Activated CD4-positive, alpha-beta T cell treated with anti-CD3 and anti-CD28 coated beads, Interleukin-2, Interleukin-4, amounts not matched to agents 100 ng/mL and 50 ng/mL, durations not matched to agents 16 hours and 8 hours (primary cell): ENCODE measurements around the gene OBSL1.

Experiments
- DNase-seq: peaks from one replicate; pipeline ENCODE4 v3.0.0-alpha.2; 2020; ENCODE audit warnings: low spot score

OBSL1 gene

GRCh38 chr2:219511547-219512325 is 59.6 kb downstream of the OBSL1 start:
- no peak for DNase-seq

GRCh38 chr2:219510512-219511135 is 60.7 kb downstream of the OBSL1 start:
- no peak for DNase-seq

GRCh38 chr2:219509780-219510511 is 61.4 kb downstream of the OBSL1 start:
- peak; percentile 35 for DNase-seq

GRCh38 chr2:219508971-219509779 is 62.2 kb downstream of the OBSL1 start:
- no peak for DNase-seq

GRCh38 chr2:219508444-219508734 is 63.0 kb downstream of the OBSL1 start:
- DNase-seq = no peak

GRCh38 chr2:219507581-219508443 is 63.5 kb downstream of the OBSL1 start:
- no peak for DNase-seq

GRCh38 chr2:219506802-219507526 is 64.4 kb downstream of the OBSL1 start:
- DNase-seq = no peak

- DNase-seq = no peak
These were observed 65.1 kb downstream of the OBSL1 start for GRCh38 chr2:219506153-219506801.

GRCh38 chr2:219505585-219505984 is 65.8 kb downstream of the OBSL1 start:
- DNase-seq = no peak

- DNase-seq = no peak
These were observed 68.7 kb downstream of the OBSL1 start for GRCh38 chr2:219502618-219503017.

- no peak for DNase-seq
These were observed 69.5 kb downstream of the OBSL1 start for GRCh38 chr2:219501849-219502248.
